Right lung (tissue), 5 donors: ENCODE measurements around the gene COL28A1. TPM values are rescaled to one million over a fixed set of nuclear protein-coding genes. Genes with fewer than 3 reads are reported as not detected.
"Not testable (repeated sequence)": the region's sequence is repeated elsewhere in the genome, so short reads cannot be mapped to it uniquely, and the experiment has no call there.

Source experiments
- DNase-seq, 2 donors: peaks; one replicate each; pipeline ENCODE4 v3.0.0-alpha.2; 2013
- polyA plus RNA-seq, 5 donors: library from polyadenylated mRNA; unstranded; fragments of 120-200 nt; gene quantifications; one replicate each; pipeline versions ENCODE4 v1.2.1 to v1.2.3, GENCODE V29; 2013; ENCODE audit warnings: inconsistent platforms in 1 of 5, low replicate concordance in 1 of 5; ENCODE audit not compliant: insufficient read length in 5 of 5, insufficient read depth in 1 of 5

COL28A1 gene
- polyA plus RNA-seq, 5 donors: 1.6 to 3.1 (median 2.2) TPM

- DNase-seq: no peak
Observed at GRCh38 chr7:7417414-7417813, 118.3 kb downstream of the COL28A1 start.

GRCh38 chr7:7416031-7416858 lies 119.4 kb downstream of the COL28A1 start:
- peak; percentile 26 to 27 for DNase-seq

- no peak for DNase-seq
Observed at GRCh38 chr7:7414791-7415603, 120.7 kb downstream of the COL28A1 start.

GRCh38 chr7:7408001-7408770 lies 127.5 kb downstream of the COL28A1 start:
- DNase-seq: no peak

- DNase-seq: no peak
Observed at GRCh38 chr7:7405461-7405860, 130.2 kb downstream of the COL28A1 start.

GRCh38 chr7:7399707-7400106 lies 136.0 kb downstream of the COL28A1 start:
- peak; percentile 13 to 25 for DNase-seq

- no peak for DNase-seq
Observed at GRCh38 chr7:7395785-7396184, 139.9 kb downstream of the COL28A1 start.

GRCh38 chr7:7388164-7388563 lies 147.5 kb downstream of the COL28A1 start:
- DNase-seq: not testable (repeated sequence)

GRCh38 chr7:7385421-7385820 lies 150.3 kb downstream of the COL28A1 start:
- DNase-seq: no peak

GRCh38 chr7:7384228-7384627 lies 151.4 kb downstream of the COL28A1 start:
- DNase-seq: no peak

GRCh38 chr7:7375538-7375937 lies 160.1 kb downstream of the COL28A1 start:
- no peak for DNase-seq

GRCh38 chr7:7370076-7370475 lies 165.6 kb downstream of the COL28A1 start:
- DNase-seq: no peak

- no peak for DNase-seq
Observed at GRCh38 chr7:7369134-7369533, 166.5 kb downstream of the COL28A1 start.

- peak; percentile 1 for DNase-seq
Observed at GRCh38 chr7:7354674-7355073, 181.0 kb downstream of the COL28A1 start.

- DNase-seq: no peak
Observed at GRCh38 chr7:7352845-7353244, 182.8 kb downstream of the COL28A1 start.

- no peak for DNase-seq
Observed at GRCh38 chr7:7351832-7352231, 183.8 kb downstream of the COL28A1 start.

GRCh38 chr7:7351156-7351555 lies 184.5 kb downstream of the COL28A1 start:
- DNase-seq: no peak

- no peak for DNase-seq
Observed at GRCh38 chr7:7349156-7349555, 186.5 kb downstream of the COL28A1 start.

- no peak for DNase-seq
Observed at GRCh38 chr7:7347045-7347444, 188.6 kb downstream of the COL28A1 start.

- DNase-seq: no peak
Observed at GRCh38 chr7:7344583-7344982, 191.1 kb downstream of the COL28A1 start.

- no peak for DNase-seq
Observed at GRCh38 chr7:7335909-7336308, 199.8 kb downstream of the COL28A1 start.

- DNase-seq: no peak
Observed at GRCh38 chr7:7335215-7335614, 200.5 kb downstream of the COL28A1 start.
